Gastroesophageal sphincter (tissue), 4 donors: Measurements from ENCODE around the gene MARF1. TPM values are rescaled to one million over a fixed set of nuclear protein-coding genes. Genes with fewer than 3 reads are reported as not detected.
"Not testable (repeated sequence)": the region's sequence is repeated elsewhere in the genome, so short reads cannot be mapped to it uniquely, and the experiment has no call there.

ENCODE experiments used
- ATAC-seq: fragments of 150-250 bp; one replicate; pipeline ENCODE4 v1.9.1; 2016; ENCODE audit warnings: mild to moderate bottlenecking, moderate library complexity
- H3K27ac ChIP-seq, 4 donors: fragments of 200-600 bp; sonication (generic) in 3 of 4; 1 replicate in 3 of 4; 2 replicates in 1 of 4; pipeline ENCODE4 v1.5.1; 2016 to 2019
- H3K27me3 ChIP-seq: fragments of 200-600 bp; sonication (generic); one replicate; pipeline ENCODE4 v1.5.1; 2019
- H3K36me3 ChIP-seq, 2 donors: fragments of 200-600 bp; sonication (generic); one replicate each; pipeline ENCODE4 v1.5.1; 2019; ENCODE audit warnings: control low read depth in 1 of 2
- H3K4me1 ChIP-seq, 3 donors: fragments of 200-600 bp; sonication (generic); 1 replicate in 2 of 3; 2 replicates in 1 of 3; pipeline ENCODE4 v1.5.1; 2016 to 2019; ENCODE audit warnings: control low read depth in 2 of 3
- H3K4me3 ChIP-seq, 2 donors: fragments of 200-600 bp; sonication (generic); one replicate each; pipeline ENCODE4 v1.5.1; 2019; ENCODE audit warnings: mild to moderate bottlenecking in 1 of 2, moderate library complexity in 1 of 2
- H3K9me3 ChIP-seq, 3 donors: fragments of 200-600 bp; sonication (generic); one replicate each; pipeline ENCODE4 v1.5.1; 2017 to 2019; ENCODE audit warnings: control low read depth in 2 of 3
- EP300 ChIP-seq: sonication (generic); formaldehyde crosslinking; IDR thresholded peaks from one replicate; pipeline ENCODE4 v1.6.1; 2017; ENCODE audit warnings: antibody characterized with exemption, mild to moderate bottlenecking
- POLR2A ChIP-seq, 2 donors: fragments of 450-650 bp; IDR thresholded peaks; one replicate each; pipeline ENCODE4 v1.6.1; 2017; ENCODE audit warnings: antibody characterized with exemption in 2 of 2, mild to moderate bottlenecking in 2 of 2, moderate library complexity in 1 of 2
- POLR2AphosphoS5 ChIP-seq: sonication (generic); formaldehyde crosslinking; IDR thresholded peaks from one replicate; pipeline ENCODE4 v1.6.1; 2017; ENCODE audit warnings: antibody characterized with exemption
- WGBS, 2 donors: methylation state at CpG; one replicate each; pipeline ENCODE4 v1.1.5; 2018; ENCODE audit warnings: low coverage in 1 of 2; 5-methylcytosine and 5-hydroxymethylcytosine counted together
- total RNA-seq, 4 donors: library from RNA; depleted of rRNA; stranded (reverse); fragments of >200 nt; gene quantifications; one replicate each; pipeline ENCODE4 v1.1.0, GENCODE V29; 2016
- TF ChIP-seq, protein P1 (sequence below), 4 experiments: fragments of 200-600 bp in 2 of 4; fragments of 450-650 bp in 2 of 4; sonication (generic) in 1 of 4; IDR thresholded peaks; one replicate each; pipeline ENCODE4 v1.5.1; 2017 to 2019; ENCODE audit warnings: antibody characterized with exemption in 4 of 4, mild to moderate bottlenecking in 2 of 4, moderate library complexity in 2 of 4

MARF1 gene, protein sequence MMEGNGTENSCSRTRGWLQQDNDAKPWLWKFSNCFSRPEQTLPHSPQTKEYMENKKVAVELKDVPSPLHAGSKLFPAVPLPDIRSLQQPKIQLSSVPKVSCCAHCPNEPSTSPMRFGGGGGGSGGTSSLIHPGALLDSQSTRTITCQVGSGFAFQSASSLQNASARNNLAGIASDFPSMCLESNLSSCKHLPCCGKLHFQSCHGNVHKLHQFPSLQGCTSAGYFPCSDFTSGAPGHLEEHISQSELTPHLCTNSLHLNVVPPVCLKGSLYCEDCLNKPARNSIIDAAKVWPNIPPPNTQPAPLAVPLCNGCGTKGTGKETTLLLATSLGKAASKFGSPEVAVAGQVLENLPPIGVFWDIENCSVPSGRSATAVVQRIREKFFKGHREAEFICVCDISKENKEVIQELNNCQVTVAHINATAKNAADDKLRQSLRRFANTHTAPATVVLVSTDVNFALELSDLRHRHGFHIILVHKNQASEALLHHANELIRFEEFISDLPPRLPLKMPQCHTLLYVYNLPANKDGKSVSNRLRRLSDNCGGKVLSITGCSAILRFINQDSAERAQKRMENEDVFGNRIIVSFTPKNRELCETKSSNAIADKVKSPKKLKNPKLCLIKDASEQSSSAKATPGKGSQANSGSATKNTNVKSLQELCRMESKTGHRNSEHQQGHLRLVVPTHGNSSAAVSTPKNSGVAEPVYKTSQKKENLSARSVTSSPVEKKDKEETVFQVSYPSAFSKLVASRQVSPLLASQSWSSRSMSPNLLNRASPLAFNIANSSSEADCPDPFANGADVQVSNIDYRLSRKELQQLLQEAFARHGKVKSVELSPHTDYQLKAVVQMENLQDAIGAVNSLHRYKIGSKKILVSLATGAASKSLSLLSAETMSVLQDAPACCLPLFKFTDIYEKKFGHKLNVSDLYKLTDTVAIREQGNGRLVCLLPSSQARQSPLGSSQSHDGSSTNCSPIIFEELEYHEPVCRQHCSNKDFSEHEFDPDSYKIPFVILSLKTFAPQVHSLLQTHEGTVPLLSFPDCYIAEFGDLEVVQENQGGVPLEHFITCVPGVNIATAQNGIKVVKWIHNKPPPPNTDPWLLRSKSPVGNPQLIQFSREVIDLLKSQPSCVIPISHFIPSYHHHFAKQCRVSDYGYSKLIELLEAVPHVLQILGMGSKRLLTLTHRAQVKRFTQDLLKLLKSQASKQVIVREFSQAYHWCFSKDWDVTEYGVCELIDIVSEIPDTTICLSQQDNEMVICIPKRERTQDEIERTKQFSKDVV (N-terminal part only)
- total RNA-seq: 10 to 100 TPM; 38.2 to 67.7 (median 53.3) TPM

DNA sequence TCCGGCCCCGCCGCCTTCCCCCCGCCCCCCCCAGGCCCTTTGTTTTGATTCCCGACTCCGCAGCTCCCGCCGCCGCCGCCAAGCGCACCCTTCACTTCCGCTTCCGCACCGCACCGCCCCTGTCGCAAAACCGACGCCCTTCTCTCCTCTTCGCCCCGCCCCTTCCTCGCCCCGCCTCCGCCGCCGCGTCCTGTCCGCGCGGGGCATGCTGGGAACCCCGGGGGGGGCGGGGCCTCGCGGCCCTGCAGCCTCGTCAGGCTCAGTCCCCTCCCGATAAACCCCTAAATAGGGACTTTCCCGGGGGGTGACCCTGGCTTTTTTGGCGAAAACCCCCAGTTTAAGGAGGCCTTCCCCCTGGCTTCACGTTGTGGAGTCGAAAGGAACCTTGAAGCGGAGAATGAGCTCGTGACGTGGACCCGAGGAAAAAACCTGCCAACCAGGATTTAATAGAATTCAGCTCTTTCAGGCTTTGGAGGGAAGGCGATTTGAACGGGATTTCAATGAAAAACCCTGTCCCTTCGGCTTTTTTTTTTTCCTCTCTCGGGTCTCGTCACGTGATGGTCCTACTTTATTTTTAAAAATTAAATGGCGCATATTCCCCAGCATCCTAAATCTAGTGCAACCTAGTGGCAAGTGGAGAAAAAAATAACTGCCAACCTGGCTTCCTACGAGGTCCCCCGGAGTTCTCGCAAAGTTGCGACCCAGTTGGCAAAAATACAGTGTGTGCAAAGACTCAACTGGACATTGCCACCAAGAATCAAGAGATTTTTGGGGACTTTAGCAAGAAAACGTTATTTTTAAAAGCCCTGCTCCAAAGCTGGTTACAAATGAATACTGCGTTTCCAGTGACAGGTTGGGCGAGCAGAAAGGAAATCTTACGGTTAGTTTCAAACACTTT is at the start of gene MARF1:
Gene MARF1, minus strand, starts transcription at position 107 of the 898 bp plus-strand sequence. CDS start 3,921 bp downstream, outside the sequence.
- peaks cover 0 to 19% of the 10 kb centered on the region in 2 donors for H3K36me3 ChIP-seq
- H3K4me3 ChIP-seq: peak within 1 kb of the TSS; percentile 66 to 78
- H3K27ac ChIP-seq: peak within 1 kb of the TSS; percentile 96 to 99 (median 98)
- H3K27me3 ChIP-seq: no peaks in the 10 kb centered on the region
- 0 to 1% methylated on average over 14 to 19 of the region's 58 CpGs for WGBS, 2 donors
- no peaks in the 10 kb centered on the region for H3K9me3 ChIP-seq
- peaks cover 5 to 33% (median 12%) of the 10 kb centered on the region in 3 donors for H3K4me1 ChIP-seq
- TF ChIP-seq POLR2AphosphoS5 (peak; percentile 92), POLR2A (IDR thresholded peaks at IDR 0.05) (peak; percentile 90 to 97), EP300 (no peak)
- TF ChIP-seq, protein P1, sequence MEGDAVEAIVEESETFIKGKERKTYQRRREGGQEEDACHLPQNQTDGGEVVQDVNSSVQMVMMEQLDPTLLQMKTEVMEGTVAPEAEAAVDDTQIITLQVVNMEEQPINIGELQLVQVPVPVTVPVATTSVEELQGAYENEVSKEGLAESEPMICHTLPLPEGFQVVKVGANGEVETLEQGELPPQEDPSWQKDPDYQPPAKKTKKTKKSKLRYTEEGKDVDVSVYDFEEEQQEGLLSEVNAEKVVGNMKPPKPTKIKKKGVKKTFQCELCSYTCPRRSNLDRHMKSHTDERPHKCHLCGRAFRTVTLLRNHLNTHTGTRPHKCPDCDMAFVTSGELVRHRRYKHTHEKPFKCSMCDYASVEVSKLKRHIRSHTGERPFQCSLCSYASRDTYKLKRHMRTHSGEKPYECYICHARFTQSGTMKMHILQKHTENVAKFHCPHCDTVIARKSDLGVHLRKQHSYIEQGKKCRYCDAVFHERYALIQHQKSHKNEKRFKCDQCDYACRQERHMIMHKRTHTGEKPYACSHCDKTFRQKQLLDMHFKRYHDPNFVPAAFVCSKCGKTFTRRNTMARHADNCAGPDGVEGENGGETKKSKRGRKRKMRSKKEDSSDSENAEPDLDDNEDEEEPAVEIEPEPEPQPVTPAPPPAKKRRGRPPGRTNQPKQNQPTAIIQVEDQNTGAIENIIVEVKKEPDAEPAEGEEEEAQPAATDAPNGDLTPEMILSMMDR (IDR thresholded peaks at IDR 0.05): peak; percentile 42 to 66 (median 58)
- peak; percentile 94 for ATAC-seq

DNA sequence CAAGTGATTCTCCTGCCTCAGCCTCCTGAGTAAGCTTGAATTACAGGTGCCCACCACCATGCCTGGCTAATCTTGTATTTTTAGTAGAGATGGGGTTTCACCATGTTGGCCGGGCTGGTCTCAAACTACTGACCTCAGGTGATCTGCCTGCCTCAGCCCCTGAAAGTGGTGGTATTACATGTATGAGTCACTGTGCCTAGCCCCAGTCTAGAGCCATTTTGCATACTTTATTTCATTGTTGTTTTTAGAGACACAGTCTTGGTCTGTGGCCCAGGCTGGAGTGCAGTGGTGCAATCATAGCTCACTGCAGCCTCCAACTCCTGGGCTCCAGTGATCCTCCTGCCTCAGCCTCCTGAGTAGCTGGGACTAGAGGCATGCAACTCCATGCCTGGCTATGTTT is 49.6 kb upstream of the MARF1 start:
- peaks cover 0 to 93% of the 10 kb centered on the region in 2 donors for H3K36me3 ChIP-seq
- H3K27me3 ChIP-seq, ATAC-seq, H3K4me1 ChIP-seq, H3K4me3 ChIP-seq, H3K27ac ChIP-seq, H3K9me3 ChIP-seq: not testable (repeated sequence)
- 89 to 100% methylated on average over 1 of the region's 1 CpG for WGBS, 2 donors

DNA sequence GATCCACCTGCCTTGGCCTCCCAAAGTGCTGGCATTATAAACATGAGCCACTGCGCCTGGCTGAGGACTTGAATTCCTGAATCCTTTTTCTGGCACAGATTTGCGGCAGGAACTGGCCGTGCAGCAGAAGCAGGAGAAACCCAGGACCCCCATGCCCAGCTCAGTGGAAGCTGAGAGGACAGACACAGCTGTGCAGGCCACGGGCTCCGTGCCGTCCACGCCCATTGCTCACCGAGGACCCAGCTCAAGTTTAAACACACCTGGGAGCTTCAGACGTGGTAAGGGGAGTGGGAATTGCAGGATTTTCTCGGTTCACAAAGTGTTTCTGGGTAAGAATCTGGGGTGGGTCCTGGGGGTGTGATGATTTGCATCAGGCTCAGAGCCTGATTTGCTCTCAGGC is 48.1 kb upstream of the MARF1 start:
- WGBS, 2 donors: 95% methylated on average over 2 of the region's 10 CpGs; no CpG with 5 or more reads in 1 of the 2 donors
- H3K4me1 ChIP-seq: no peaks in the 10 kb centered on the region
- H3K4me3 ChIP-seq: no peak overlapping the region
- H3K36me3 ChIP-seq: peaks cover 0 to 93% of the 10 kb centered on the region in 2 donors
- H3K27ac ChIP-seq: no peak overlapping the region
- TF ChIP-seq, protein P1 (IDR thresholded peaks at IDR 0.05): no peak
- TF ChIP-seq POLR2AphosphoS5 (no peak), POLR2A (IDR thresholded peaks at IDR 0.05) (no peak), EP300 (no peak)
- no peaks in the 10 kb centered on the region for H3K9me3 ChIP-seq
- no peak for ATAC-seq
- no peaks in the 10 kb centered on the region for H3K27me3 ChIP-seq

DNA sequence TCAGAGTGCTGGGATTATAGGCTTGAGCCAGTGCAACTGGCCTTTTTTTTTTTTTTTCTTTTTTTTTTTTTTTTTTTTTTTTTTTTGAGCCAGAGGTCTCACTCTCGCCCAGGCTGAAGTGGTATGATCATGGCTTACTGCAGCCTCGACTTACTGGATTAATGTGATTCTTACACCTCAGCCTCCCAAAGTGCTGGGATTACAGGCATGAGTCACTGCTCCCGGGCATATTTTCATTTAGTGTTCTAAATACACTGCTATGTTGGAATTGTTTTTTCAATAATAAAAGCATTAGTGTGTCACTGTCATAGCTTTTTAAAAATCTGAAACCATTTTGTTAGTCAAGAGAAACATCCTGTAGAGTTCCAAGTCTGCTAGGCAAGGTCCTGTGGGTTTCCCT is 47.3 kb upstream of the MARF1 start:
- Histone ChIP-seq H3K9me3 (no peaks in the 10 kb centered on the region), H3K4me3 (no peak overlapping the region), H3K36me3 (peaks cover 0 to 95% of the 10 kb centered on the region in 2 donors), H3K4me1 (no peaks in the 10 kb centered on the region), H3K27me3 (no peaks in the 10 kb centered on the region), H3K27ac (no peak overlapping the region)
- 40 to 85% methylated on average over 1 to 3 of the region's 3 CpGs for WGBS, 2 donors
- TF ChIP-seq POLR2AphosphoS5 (no peak), POLR2A (IDR thresholded peaks at IDR 0.05) (no peak)
- ATAC-seq: no peak

DNA sequence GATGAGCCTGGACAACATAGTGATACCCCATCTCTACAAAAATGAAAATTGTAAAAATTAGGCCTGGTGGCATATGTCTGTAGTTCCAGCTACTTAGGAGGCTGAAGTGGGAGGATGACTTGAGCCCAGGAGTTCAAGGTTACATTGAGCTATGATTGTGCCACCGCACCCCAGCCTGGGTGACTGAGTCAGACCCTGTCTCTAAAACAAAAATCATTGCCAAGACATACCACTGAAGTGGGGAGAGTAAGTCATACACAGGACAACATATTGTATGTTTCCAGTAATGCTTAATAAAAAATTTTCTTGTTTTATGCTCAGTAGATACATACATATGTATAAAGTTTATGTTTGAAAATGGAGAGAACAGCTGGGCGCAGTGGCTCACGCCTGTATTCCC is 46.3 kb upstream of the MARF1 start:
- Histone ChIP-seq H3K36me3 (peaks cover 0 to 94% of the 10 kb centered on the region in 2 donors), H3K27me3 (no peaks in the 10 kb centered on the region), H3K4me1 (no peaks in the 10 kb centered on the region), H3K4me3 (no peak overlapping the region), H3K27ac (no peak overlapping the region), H3K9me3 (no peaks in the 10 kb centered on the region)
- 96 to 100% methylated on average over 3 of the region's 3 CpGs for WGBS, 2 donors
- TF ChIP-seq, protein P1 (IDR thresholded peaks at IDR 0.05): no peak
- TF ChIP-seq POLR2AphosphoS5 (no peak), POLR2A (IDR thresholded peaks at IDR 0.05) (no peak)
- no peak for ATAC-seq
